ENCODE results near the gene PTPN13. TPM values are rescaled to one million over a fixed set of nuclear protein-coding genes. Genes with fewer than 3 reads are reported as not detected.

PTPN13 gene, protein sequence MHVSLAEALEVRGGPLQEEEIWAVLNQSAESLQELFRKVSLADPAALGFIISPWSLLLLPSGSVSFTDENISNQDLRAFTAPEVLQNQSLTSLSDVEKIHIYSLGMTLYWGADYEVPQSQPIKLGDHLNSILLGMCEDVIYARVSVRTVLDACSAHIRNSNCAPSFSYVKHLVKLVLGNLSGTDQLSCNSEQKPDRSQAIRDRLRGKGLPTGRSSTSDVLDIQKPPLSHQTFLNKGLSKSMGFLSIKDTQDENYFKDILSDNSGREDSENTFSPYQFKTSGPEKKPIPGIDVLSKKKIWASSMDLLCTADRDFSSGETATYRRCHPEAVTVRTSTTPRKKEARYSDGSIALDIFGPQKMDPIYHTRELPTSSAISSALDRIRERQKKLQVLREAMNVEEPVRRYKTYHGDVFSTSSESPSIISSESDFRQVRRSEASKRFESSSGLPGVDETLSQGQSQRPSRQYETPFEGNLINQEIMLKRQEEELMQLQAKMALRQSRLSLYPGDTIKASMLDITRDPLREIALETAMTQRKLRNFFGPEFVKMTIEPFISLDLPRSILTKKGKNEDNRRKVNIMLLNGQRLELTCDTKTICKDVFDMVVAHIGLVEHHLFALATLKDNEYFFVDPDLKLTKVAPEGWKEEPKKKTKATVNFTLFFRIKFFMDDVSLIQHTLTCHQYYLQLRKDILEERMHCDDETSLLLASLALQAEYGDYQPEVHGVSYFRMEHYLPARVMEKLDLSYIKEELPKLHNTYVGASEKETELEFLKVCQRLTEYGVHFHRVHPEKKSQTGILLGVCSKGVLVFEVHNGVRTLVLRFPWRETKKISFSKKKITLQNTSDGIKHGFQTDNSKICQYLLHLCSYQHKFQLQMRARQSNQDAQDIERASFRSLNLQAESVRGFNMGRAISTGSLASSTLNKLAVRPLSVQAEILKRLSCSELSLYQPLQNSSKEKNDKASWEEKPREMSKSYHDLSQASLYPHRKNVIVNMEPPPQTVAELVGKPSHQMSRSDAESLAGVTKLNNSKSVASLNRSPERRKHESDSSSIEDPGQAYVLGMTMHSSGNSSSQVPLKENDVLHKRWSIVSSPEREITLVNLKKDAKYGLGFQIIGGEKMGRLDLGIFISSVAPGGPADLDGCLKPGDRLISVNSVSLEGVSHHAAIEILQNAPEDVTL (N-terminal part only)
- under 0.01 TPM in 2 replicates for total RNA-seq

DNA sequence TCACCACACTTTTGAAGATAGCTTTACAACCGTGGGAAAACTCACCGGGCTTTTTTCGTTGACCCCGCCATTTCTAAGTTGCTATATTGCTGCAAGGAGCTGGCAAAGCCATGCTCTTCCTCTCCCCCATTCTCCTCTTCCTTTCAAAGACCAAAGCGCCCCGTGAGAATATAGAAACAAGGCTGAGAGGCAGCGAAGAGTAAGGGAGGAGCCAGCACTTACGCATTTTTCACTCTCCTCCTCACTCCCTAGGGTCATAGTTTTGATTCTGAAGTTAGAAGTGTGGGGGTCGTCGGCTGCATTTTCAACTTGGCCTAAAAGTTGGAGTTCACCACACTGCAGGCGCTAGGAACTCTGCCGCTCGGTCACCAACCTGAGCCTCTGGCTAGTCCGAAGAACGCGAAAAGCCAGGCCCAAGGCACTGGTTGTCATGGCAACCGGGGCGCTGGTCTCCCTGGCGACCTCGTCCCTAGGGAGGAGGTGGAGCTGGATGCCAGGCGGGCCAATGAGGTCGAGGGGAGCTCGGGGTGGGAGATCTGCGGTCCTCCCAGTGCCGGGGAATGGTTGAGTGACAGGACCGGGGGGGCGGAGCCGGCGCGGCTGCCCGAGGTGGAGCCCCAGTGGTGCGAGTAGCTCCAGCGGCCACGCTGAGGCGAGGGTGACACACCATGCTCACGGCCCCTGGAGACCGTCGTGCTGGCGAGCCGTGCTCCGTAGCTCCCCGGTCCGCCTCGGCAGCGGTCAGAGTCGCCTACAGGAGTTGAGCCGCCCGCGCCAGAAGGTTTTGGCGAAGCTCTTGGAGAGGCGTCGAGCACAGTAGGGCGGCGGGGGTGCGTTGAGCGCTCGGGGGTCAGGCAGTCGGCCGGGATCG is at the start of gene PTPN13:
Gene PTPN13, plus strand, starts transcription at position 628 of the 871 bp plus-strand sequence. CDS start 40,942 bp downstream, outside the sequence.
- peak; percentile 14 to 65 for DNase-seq (ENCODE audit: low read depth in 2 of 2)

DNA sequence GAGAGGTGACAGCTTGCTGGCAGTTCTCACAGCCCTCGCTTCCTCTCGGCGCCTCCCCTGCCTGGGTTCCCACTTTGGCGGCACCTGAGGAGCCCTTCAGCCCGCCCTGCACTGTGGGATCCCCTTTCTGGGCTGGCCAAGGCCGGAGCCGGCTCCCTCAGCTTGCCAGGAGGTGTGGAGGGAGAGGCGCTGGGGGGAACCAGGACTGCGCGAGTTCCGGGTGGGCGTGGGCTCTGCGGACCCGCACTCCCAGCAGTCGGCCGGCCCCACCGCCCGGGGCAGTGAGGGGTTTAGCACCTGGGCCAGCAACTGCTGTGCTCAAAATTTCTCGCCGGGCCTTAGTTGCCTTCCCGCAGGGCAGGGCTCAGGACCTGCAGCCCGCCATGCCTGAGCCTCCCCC is 47.0 kb upstream of the PTPN13 start:
- no peak for DNase-seq (ENCODE audit: low read depth in 2 of 2)

DNA sequence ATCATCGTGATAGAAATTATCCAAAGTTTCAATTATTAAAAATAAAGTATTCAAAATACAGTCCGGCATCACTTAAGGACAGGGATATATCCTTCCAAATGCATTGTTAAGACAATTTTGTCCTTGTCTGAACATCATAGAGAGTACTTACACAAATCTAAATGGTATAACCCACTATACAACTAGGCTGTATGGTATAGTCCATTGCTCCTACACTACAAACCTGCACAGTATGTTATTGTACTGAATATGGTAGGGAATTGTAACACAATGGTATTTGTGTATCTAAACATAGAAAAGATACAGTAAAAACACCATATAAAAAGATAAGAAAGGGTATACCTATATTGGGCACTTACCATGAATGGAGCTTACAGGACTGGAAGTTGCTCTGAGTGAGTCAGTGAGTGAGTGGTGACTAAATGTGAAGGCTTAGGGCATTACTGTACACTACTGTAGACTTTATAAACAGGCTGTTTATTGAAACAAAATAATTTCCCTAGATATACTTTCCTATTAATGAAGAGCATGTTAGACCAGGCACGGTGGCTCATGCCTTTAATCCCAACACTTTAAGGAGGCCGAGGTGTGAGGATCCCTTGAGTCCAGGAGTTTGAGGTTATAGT is 44.8 kb upstream of the PTPN13 start:
- no peak for DNase-seq (ENCODE audit: low read depth in 2 of 2)

DNA sequence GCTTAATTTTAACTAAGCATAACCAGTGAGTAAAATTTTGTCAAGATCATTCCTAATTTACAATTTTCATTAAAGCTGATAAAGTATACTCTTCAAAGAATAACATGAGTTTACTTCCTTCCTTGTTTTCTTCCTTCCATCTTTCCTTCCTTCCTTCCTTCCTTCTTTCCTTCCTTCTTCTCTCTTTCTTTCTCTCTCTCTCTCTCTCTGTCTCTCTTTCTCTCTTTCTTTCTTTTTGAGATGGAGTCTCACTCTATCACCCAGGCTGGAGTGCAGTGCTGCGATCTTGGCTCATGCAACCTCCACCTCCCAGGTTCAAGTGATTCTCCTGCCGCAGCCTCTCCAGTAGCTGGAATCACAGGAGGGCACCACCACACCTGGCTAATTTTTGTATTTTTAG is 42.7 kb upstream of the PTPN13 start:
- no peak for DNase-seq (ENCODE audit: low read depth in 2 of 2)

GRCh38 chr4:86554646-86555045 is 39.5 kb upstream of the PTPN13 start:
- DNase-seq (ENCODE audit: low read depth in 2 of 2): no peak

DNA sequence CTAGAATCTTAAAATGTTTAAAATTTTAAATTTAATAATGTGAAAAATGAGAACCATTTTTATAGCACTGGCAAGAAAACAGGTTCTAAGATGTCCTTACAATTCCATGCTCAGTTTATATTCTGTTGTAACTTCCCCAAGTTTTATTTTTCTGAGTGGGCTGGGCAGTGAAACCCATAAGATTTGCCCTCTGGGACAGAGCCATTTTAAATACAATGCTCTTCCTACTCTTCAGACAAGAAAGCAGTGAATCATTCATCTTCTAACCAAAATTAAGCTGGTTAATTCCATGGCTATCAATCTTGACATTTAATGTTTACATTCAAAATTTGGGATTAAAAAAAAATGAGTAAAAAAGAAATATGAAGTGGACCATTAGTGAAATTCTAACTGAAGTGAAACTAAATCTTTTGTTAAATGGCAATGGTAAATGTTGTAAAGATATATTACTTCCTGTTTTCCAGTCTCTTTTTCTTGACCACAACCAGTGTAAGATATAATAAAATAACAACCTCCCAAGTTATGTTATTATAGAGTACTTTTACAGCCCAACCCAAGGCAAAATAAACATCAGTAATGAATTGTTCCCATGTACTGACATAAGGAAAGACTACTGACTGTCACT is 37.2 kb upstream of the PTPN13 start:
- no peak for DNase-seq (ENCODE audit: low read depth in 2 of 2)

- DNase-seq (ENCODE audit: low read depth in 2 of 2): no peak
These were observed 36.6 kb upstream of the PTPN13 start for GRCh38 chr4:86557526-86557925.

- no peak for DNase-seq (ENCODE audit: low read depth in 2 of 2)
These were observed 35.9 kb upstream of the PTPN13 start for GRCh38 chr4:86558258-86558657.

DNA sequence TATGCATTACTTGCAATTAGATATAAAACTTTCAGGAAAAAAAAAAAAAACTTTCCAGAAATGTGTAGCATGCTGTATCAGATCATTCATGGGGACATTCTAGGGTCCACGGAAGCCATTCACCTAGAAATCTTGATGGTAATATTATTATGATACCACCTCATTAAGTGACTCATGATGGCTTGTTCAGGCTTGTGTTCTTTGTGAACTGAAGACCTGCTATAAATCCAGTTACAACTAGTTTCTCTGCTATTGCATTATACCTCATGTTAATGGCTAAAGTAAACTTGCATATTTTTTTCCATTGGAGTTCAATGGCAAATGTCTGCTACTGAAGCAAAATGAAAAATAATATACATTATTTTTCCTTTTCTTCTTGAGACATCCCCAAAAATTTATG is 35.3 kb upstream of the PTPN13 start:
- no peak for DNase-seq (ENCODE audit: low read depth in 2 of 2)

DNA sequence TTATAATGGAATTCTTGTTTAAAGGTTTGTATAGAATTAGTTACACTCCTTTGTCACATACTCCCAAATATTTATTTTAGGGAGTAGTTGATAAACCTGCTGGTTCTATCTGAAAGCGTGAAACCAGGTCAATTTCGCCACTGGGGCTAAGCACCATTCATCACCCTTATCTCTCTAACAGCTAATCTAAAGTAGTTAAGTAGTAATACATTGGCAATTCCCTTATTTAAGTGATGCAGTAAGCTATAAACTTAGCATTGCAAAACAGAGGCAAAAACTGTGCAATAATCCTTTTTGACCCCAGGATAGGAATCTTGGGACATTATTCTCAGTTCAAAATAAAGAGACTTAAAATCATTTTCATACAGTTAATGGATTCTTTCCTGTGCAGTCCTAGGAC is 33.7 kb upstream of the PTPN13 start:
- no peak for DNase-seq (ENCODE audit: low read depth in 2 of 2)

GRCh38 chr4:86561256-86561655 is 32.9 kb upstream of the PTPN13 start:
- DNase-seq (ENCODE audit: low read depth in 2 of 2): no peak

DNA sequence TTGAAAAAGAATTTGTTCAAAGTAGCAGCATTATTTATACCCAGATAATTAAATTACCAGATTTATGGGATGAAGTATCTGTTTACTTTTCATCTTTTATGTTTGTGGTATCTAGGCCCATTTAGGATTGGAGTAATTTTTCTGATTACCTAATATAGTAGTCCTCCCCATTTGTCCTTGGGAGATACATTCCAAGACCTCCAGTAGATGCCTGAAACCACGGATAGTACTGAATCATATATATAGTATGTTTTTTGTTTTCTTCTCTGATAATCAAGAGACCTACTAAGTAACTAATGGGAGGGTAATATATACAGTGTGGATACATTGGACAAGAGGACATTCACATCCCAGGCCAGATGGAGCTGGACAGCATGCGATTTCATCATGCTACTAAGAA is 30.7 kb upstream of the PTPN13 start:
- no peak for DNase-seq (ENCODE audit: low read depth in 2 of 2)

- no peak for DNase-seq (ENCODE audit: low read depth in 2 of 2)
These were observed 29.3 kb upstream of the PTPN13 start for GRCh38 chr4:86564795-86565194.

DNA sequence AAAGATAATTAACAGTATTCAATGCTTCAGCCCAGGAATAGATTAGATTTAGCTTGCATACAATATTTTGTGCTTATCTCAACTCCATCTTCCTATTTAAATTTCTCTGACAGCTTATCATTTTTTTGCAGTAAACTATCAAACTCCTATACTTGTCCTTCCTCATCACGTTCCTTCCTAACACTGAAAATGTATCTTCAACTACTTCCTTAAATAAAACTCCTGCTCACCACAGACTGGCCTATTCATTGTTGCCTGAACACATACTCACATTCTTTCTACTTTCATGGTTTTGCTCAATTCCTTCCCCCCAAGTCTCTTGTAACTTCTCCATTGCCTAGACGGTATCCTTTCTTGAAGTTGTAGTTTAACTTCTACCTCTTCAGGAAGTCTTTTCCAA is 28.5 kb upstream of the PTPN13 start:
- no peak for DNase-seq (ENCODE audit: low read depth in 2 of 2)

DNA sequence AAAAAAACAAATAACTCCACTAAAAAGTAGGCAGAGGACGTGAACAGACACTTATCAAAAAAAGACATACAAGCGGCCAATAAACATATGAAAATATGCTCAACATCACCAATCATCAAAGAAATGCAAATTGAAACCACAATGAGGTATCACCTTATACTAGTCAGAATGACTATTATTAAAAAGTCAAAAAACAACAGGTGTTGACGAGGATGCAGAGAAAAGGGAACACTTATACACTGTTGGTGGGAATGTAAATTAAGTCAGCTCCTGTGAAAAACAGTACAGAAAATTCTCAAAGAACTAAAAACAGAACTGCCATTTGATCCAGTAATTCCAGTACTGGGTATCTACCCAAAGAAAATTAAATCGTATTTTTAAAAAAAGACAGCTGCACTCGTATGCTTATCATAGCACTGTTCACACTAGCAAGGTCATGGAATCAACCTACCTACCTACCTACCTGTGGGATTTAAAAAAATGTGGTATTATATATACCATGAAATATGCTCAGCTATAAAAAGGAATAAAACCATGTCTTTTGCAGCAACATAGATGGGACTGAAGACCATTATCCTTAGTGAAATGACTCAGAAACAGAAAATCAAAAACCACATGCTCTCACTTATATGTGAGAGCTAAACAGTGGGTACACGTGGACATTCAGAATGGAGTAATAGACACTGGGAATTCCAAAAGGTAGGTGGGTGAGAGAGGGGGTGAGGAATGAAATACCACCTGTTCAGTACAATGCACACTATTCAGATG is 24.8 kb upstream of the PTPN13 start:
- no peak for DNase-seq (ENCODE audit: low read depth in 2 of 2)

- no peak for DNase-seq (ENCODE audit: low read depth in 2 of 2)
These were observed 14.2 kb upstream of the PTPN13 start for GRCh38 chr4:86579941-86580340.

DNA sequence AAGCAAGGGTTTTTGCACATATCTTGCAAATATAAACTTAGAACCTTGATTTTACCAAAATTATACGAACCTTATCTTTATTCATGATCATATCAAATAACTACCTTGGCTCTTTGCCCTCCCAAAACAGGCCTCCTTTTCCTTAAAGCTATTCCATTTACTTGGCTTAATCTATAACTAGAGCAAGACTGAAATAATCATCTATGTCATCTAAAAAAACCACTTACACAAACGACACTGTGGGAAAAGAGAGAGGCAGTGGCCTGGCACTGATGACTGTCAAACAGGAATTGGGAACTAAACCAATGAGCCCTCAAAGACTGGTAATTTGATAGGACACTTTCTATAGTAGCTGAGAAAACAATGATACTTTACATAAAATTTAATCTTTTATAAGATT is 11.7 kb upstream of the PTPN13 start:
- no peak for DNase-seq (ENCODE audit: low read depth in 2 of 2)

- no peak for DNase-seq (ENCODE audit: low read depth in 2 of 2)
These were observed 7.9 kb upstream of the PTPN13 start for GRCh38 chr4:86586160-86586572.

DNA sequence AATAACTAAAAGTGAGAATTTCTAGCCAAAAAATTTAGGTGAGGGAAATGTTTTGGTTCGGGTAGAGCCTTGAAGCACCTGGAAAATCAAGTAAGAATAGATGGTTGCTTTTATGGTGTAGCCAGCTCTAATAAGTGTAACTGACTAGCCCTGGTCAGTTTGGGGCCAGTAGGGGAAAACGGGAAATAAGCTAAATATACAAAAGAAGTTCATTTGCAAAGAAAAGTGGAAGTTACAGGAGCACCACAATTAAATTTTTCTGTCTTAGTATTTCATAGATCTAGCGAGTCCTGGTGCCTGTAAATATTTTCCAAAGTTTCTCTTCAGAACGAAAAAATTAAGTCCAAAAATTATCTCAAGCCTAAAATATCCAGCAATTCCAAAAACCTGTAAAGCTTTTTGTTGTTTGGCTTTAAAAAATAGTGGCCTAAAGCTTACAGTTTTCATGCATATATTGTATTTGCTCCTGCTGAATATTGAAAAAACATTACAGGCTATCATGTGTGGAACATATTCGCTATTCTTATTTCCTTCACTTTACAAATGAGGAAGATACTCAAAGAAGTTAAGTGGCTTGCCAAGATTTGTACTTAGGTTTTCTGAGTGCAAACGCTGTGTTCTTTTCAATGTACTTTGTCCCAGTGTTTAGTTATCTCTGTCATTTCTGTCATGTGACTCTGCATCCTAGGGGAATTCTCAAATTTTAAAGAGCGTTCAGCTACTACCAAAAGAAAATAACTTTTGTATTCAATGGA is 7.3 kb upstream of the PTPN13 start:
- DNase-seq (ENCODE audit: low read depth in 2 of 2): no peak

Measured in dermis microvascular lymphatic vessel endothelial cell (primary cell).